ENCODE data around the gene FER.
"Not testable (repeated sequence)": the region's sequence is repeated elsewhere in the genome, so short reads cannot be mapped to it uniquely, and the experiment has no call there.

FER gene

GRCh38 chr5:108989761-108990392 lies 242.2 kb downstream of the FER start:
- FAIRE-seq: no peak

- not testable (repeated sequence) for FAIRE-seq
These were observed 244.8 kb downstream of the FER start for GRCh38 chr5:108992396-108993085.

GRCh38 chr5:108993440-108993839 lies 245.7 kb downstream of the FER start:
- FAIRE-seq: not testable (repeated sequence)

- FAIRE-seq: no peak
These were observed 250.0 kb downstream of the FER start for GRCh38 chr5:108997720-108998119.

- FAIRE-seq: no peak
These were observed 250.5 kb downstream of the FER start for GRCh38 chr5:108998216-108998615.

- FAIRE-seq: no peak
These were observed 256.2 kb downstream of the FER start for GRCh38 chr5:109003928-109004327.

GRCh38 chr5:109005297-109006009 lies 257.8 kb downstream of the FER start:
- FAIRE-seq: no peak

GRCh38 chr5:109006129-109006528 lies 258.4 kb downstream of the FER start:
- FAIRE-seq: no peak

GRCh38 chr5:109016300-109016699 lies 268.6 kb downstream of the FER start:
- no peak for FAIRE-seq

GRCh38 chr5:109022056-109022455 lies 274.4 kb downstream of the FER start:
- FAIRE-seq: no peak

- not testable (repeated sequence) for FAIRE-seq
These were observed 278.0 kb downstream of the FER start for GRCh38 chr5:109025729-109026128.

- FAIRE-seq: no peak
These were observed 280.4 kb downstream of the FER start for GRCh38 chr5:109027983-109028607.

- no peak for FAIRE-seq
These were observed 281.1 kb downstream of the FER start for GRCh38 chr5:109028608-109029299.

GRCh38 chr5:109029847-109030246 lies 282.1 kb downstream of the FER start:
- FAIRE-seq: no peak

GRCh38 chr5:109030360-109031143 lies 282.9 kb downstream of the FER start:
- FAIRE-seq: no peak

GRCh38 chr5:109034306-109034705 lies 286.6 kb downstream of the FER start:
- FAIRE-seq: no peak

- no peak for FAIRE-seq
These were observed 287.7 kb downstream of the FER start for GRCh38 chr5:109035436-109035835.

- no peak for FAIRE-seq
These were observed 290.6 kb downstream of the FER start for GRCh38 chr5:109038209-109038840.

GRCh38 chr5:109041317-109041716 lies 293.6 kb downstream of the FER start:
- no peak for FAIRE-seq

- FAIRE-seq: no peak
These were observed 298.0 kb downstream of the FER start for GRCh38 chr5:109045710-109046109.

GRCh38 chr5:109049565-109049964 lies 301.9 kb downstream of the FER start:
- FAIRE-seq: no peak

GRCh38 chr5:109050321-109050720 lies 302.6 kb downstream of the FER start:
- not testable (repeated sequence) for FAIRE-seq
